ENCODE data around the gene EFCAB5. TPM values are rescaled to one million over a fixed set of nuclear protein-coding genes. Genes with fewer than 3 reads are reported as not detected.
"Not testable (repeated sequence)": the region's sequence is repeated elsewhere in the genome, so short reads cannot be mapped to it uniquely, and the experiment has no call there.

The EFCAB5 gene
- total RNA-seq, 5 donors from 2014 or later (not counting 1 experiment from before 2014, with no cell fraction given), result 0.63 to 1.2 (median 1.0) TPM

GRCh38 chr17:30035369-30035768 is 93.9 kb downstream of the EFCAB5 start:
- Mint-ChIP-seq H3K9me3 (no peaks in the 10 kb centered on the region), H3K36me3 (peaks cover 4% of the 10 kb centered on the region), H3K4me1 (peaks cover 0 to 2% (median 1%) of the 10 kb centered on the region in 3 donors), H3K27me3 (peaks cover 5 to 7% of the 10 kb centered on the region in 2 donors), H3K27ac (no peak overlapping the region), H3K4me3 (no peak overlapping the region)
- WGBS (ENCODE audit: insufficient coverage), result no CpG with 5 or more reads among the region's 2 CpGs
- ATAC-seq (replicated peaks in 1 of 4) (no peak), DNase-seq (no peak)
- ChIA-PET CTCF (interaction anchor here in 1 of 2 donors (0.6 kb wide), 1 partner anchor 293 kb away, joined by 7 read pairs; no protein-coding TSS in a partner anchor), POLR2A (no interaction called here)
- Histone ChIP-seq H3K27me3 (replicated peaks in 1 of 2; ENCODE audit: control insufficient read depth in 2 of 2, extremely low read depth in 1 of 2, insufficient read depth in 2 of 2, low read length in 1 of 2) (peaks cover 0 to 5% of the 10 kb centered on the region in 2 experiments), H3K4me1 (ENCODE audit: control insufficient read depth in 1 of 2, extremely low read depth in 1 of 2, insufficient read depth in 2 of 2, low read length in 2 of 2) (peaks cover 0 to 2% of the 10 kb centered on the region in 2 experiments), H3K9me3 (no peaks in the 10 kb centered on the region), H3K27ac (ENCODE audit: low read length) (no peak overlapping the region), H3K36me3 (ENCODE audit: control insufficient read depth in 2 of 2, extremely low read depth in 1 of 2, insufficient read depth in 1 of 2, low read length in 1 of 2) (no peaks in the 10 kb centered on the region), H3K4me3 (ENCODE audit: control insufficient read depth in 1 of 2, extremely low read depth in 1 of 2, low read length in 1 of 2) (no peak overlapping the region)

- DNase-seq; H3K27me3 ChIP-seq (replicated peaks in 1 of 2; ENCODE audit: control insufficient read depth in 2 of 2, extremely low read depth in 1 of 2, insufficient read depth in 2 of 2, low read length in 1 of 2); H3K36me3 ChIP-seq (ENCODE audit: control insufficient read depth in 2 of 2, extremely low read depth in 1 of 2, insufficient read depth in 1 of 2, low read length in 1 of 2); H3K27ac ChIP-seq (ENCODE audit: low read length); H3K4me3 ChIP-seq (ENCODE audit: control insufficient read depth in 1 of 2, extremely low read depth in 1 of 2, low read length in 1 of 2); H3K9me3 Mint-ChIP-seq; ATAC-seq (replicated peaks in 1 of 4); H3K4me1 Mint-ChIP-seq; CTCF ChIA-PET; POLR2A ChIA-PET; H3K4me3 Mint-ChIP-seq; H3K36me3 Mint-ChIP-seq; H3K9me3 ChIP-seq; H3K27ac Mint-ChIP-seq; H3K4me1 ChIP-seq (ENCODE audit: control insufficient read depth in 1 of 2, extremely low read depth in 1 of 2, insufficient read depth in 2 of 2, low read length in 2 of 2): not testable (repeated sequence)
- peaks cover 18 to 19% of the 10 kb centered on the region in 2 donors for H3K27me3 Mint-ChIP-seq
- 100% methylated on average over 1 of the region's 5 CpGs for WGBS (ENCODE audit: insufficient coverage)
Measured at GRCh38 chr17:30040719-30041518, 99.5 kb downstream of the EFCAB5 start.

- peaks cover 4% of the 10 kb centered on the region for H3K36me3 Mint-ChIP-seq
- H3K27ac Mint-ChIP-seq, result no peak overlapping the region
- Histone ChIP-seq H3K4me1 (ENCODE audit: control insufficient read depth in 1 of 2, extremely low read depth in 1 of 2, insufficient read depth in 2 of 2, low read length in 2 of 2) (no peaks in the 10 kb centered on the region), H3K27ac (ENCODE audit: low read length) (no peak overlapping the region), H3K27me3 (replicated peaks in 1 of 2; ENCODE audit: control insufficient read depth in 2 of 2, extremely low read depth in 1 of 2, insufficient read depth in 2 of 2, low read length in 1 of 2) (peaks cover 0 to 8% of the 10 kb centered on the region in 2 experiments), H3K9me3 (no peaks in the 10 kb centered on the region), H3K4me3 (ENCODE audit: control insufficient read depth in 1 of 2, extremely low read depth in 1 of 2, low read length in 1 of 2) (no peak overlapping the region), H3K36me3 (ENCODE audit: control insufficient read depth in 2 of 2, extremely low read depth in 1 of 2, insufficient read depth in 1 of 2, low read length in 1 of 2) (no peaks in the 10 kb centered on the region)
- ChIA-PET CTCF (no interaction called here), POLR2A (no interaction called here)
- H3K4me3 Mint-ChIP-seq, result no peak overlapping the region
- H3K27me3 Mint-ChIP-seq, result peaks cover 18 to 19% of the 10 kb centered on the region in 2 donors
- ATAC-seq (replicated peaks in 1 of 4), result no peak
- H3K4me1 Mint-ChIP-seq, result peaks cover 0 to 1% (median 0%) of the 10 kb centered on the region in 3 donors
- no peak for DNase-seq
- peaks cover 3 to 8% (median 7%) of the 10 kb centered on the region in 3 donors for H3K9me3 Mint-ChIP-seq
Measured at GRCh38 chr17:30041551-30041950, 100.1 kb downstream of the EFCAB5 start.

- H3K4me3 ChIP-seq (ENCODE audit: control insufficient read depth in 1 of 2, extremely low read depth in 1 of 2, low read length in 1 of 2), result no peak overlapping the region
Measured at GRCh38 chr17:30062372-30062771, 120.9 kb downstream of the EFCAB5 start.

GRCh38 chr17:30064738-30065137 is 123.3 kb downstream of the EFCAB5 start:
- H3K4me1 Mint-ChIP-seq, result no peaks in the 10 kb centered on the region
- H3K27me3 ChIP-seq (replicated peaks in 1 of 2; ENCODE audit: control insufficient read depth in 2 of 2, extremely low read depth in 1 of 2, insufficient read depth in 2 of 2, low read length in 1 of 2), result peaks cover 0 to 24% of the 10 kb centered on the region in 2 experiments
- H3K9me3 Mint-ChIP-seq, result peaks cover 20 to 33% (median 23%) of the 10 kb centered on the region in 3 donors
- DNase-seq, result no peak
- ChIA-PET POLR2A (interaction anchor here in 1 of 2 donors (0.5 kb wide), 1 partner anchor 91 kb away, joined by 3 read pairs; no protein-coding TSS in a partner anchor), CTCF (interaction anchor here in 1 of 2 donors (1.0 kb wide), 1 partner anchor 29 kb away, joined by 4 read pairs; no protein-coding TSS in a partner anchor)
- no peaks in the 10 kb centered on the region for H3K36me3 ChIP-seq (ENCODE audit: control insufficient read depth in 2 of 2, extremely low read depth in 1 of 2, insufficient read depth in 1 of 2, low read length in 1 of 2)
- H3K27ac Mint-ChIP-seq, result no peak overlapping the region
- H3K9me3 ChIP-seq, result peaks cover 7% of the 10 kb centered on the region
- peaks cover 16% of the 10 kb centered on the region for H3K36me3 Mint-ChIP-seq
- no peak overlapping the region for H3K27ac ChIP-seq (ENCODE audit: low read length)
- no peak overlapping the region for H3K4me3 Mint-ChIP-seq
- H3K4me3 ChIP-seq (ENCODE audit: control insufficient read depth in 1 of 2, extremely low read depth in 1 of 2, low read length in 1 of 2), result no peak overlapping the region
- WGBS (ENCODE audit: insufficient coverage), result no CpG with 5 or more reads among the region's 1 CpG
- peaks cover 9 to 18% of the 10 kb centered on the region in 2 donors for H3K27me3 Mint-ChIP-seq
- H3K4me1 ChIP-seq (ENCODE audit: control insufficient read depth in 1 of 2, extremely low read depth in 1 of 2, insufficient read depth in 2 of 2, low read length in 2 of 2), result no peaks in the 10 kb centered on the region
- no peak for ATAC-seq (replicated peaks in 1 of 4)

More at GRCh38 chr17:30062372-30062771, 120.9 kb downstream of the EFCAB5 start:
- ChIA-PET POLR2A (no interaction called here), CTCF (no interaction called here)
- Histone ChIP-seq H3K4me1 (ENCODE audit: control insufficient read depth in 1 of 2, extremely low read depth in 1 of 2, insufficient read depth in 2 of 2, low read length in 2 of 2) (no peaks in the 10 kb centered on the region), H3K36me3 (ENCODE audit: control insufficient read depth in 2 of 2, extremely low read depth in 1 of 2, insufficient read depth in 1 of 2, low read length in 1 of 2) (no peaks in the 10 kb centered on the region), H3K27ac (ENCODE audit: low read length) (no peak overlapping the region), H3K9me3 (peaks cover 7% of the 10 kb centered on the region), H3K27me3 (replicated peaks in 1 of 2; ENCODE audit: control insufficient read depth in 2 of 2, extremely low read depth in 1 of 2, insufficient read depth in 2 of 2, low read length in 1 of 2) (peaks cover 0 to 21% of the 10 kb centered on the region in 2 experiments)
- H3K36me3 Mint-ChIP-seq, result peaks cover 16% of the 10 kb centered on the region
- H3K27ac Mint-ChIP-seq, result no peak overlapping the region
- no peak for DNase-seq
- H3K4me3 Mint-ChIP-seq, result no peak overlapping the region
- ATAC-seq (replicated peaks in 1 of 4), result no peak
- peaks cover 20 to 33% (median 23%) of the 10 kb centered on the region in 3 donors for H3K9me3 Mint-ChIP-seq
- 89% methylated on average over 3 of the region's 4 CpGs for WGBS (ENCODE audit: insufficient coverage)
- H3K27me3 Mint-ChIP-seq, result peaks cover 9 to 18% of the 10 kb centered on the region in 2 donors
- no peaks in the 10 kb centered on the region for H3K4me1 Mint-ChIP-seq

GRCh38 chr17:30068465-30068864 is 127.0 kb downstream of the EFCAB5 start:
- Mint-ChIP-seq H3K27me3 (peaks cover 9% of the 10 kb centered on the region in 2 donors), H3K36me3 (peaks cover 16% of the 10 kb centered on the region), H3K4me3 (no peak overlapping the region), H3K27ac (no peak overlapping the region), H3K4me1 (no peaks in the 10 kb centered on the region), H3K9me3 (peaks cover 20 to 33% (median 25%) of the 10 kb centered on the region in 3 donors)
- 97% methylated on average over 12 of the region's 16 CpGs for WGBS (ENCODE audit: insufficient coverage)
- Histone ChIP-seq H3K4me3 (ENCODE audit: control insufficient read depth in 1 of 2, extremely low read depth in 1 of 2, low read length in 1 of 2) (no peak overlapping the region), H3K9me3 (peaks cover 7% of the 10 kb centered on the region), H3K27ac (ENCODE audit: low read length) (no peak overlapping the region), H3K27me3 (replicated peaks in 1 of 2; ENCODE audit: control insufficient read depth in 2 of 2, extremely low read depth in 1 of 2, insufficient read depth in 2 of 2, low read length in 1 of 2) (peaks cover 0 to 9% of the 10 kb centered on the region in 2 experiments), H3K36me3 (ENCODE audit: control insufficient read depth in 2 of 2, extremely low read depth in 1 of 2, insufficient read depth in 1 of 2, low read length in 1 of 2) (no peaks in the 10 kb centered on the region), H3K4me1 (ENCODE audit: control insufficient read depth in 1 of 2, extremely low read depth in 1 of 2, insufficient read depth in 2 of 2, low read length in 2 of 2) (no peaks in the 10 kb centered on the region)
- DNase-seq (no peak), ATAC-seq (replicated peaks in 1 of 4) (no peak)
- ChIA-PET POLR2A (no interaction called here), CTCF (no interaction called here)
